Calu3 (cell line): ENCODE measurements around the gene CHMP4B. TPM values are rescaled to one million over a fixed set of nuclear protein-coding genes. Genes with fewer than 3 reads are reported as not detected.

Experiments used
- BruUV-seq: library from RNA; stranded (reverse); fragments of 400-500 nt; replicated peaks from 2 replicates; lab custom pipeline; 2021; lab: Mats Ljungman, UMichigan
- CTCF ChIA-PET: fragments of 300-600 bp; sonication (Branson Sonifier 250); formaldehyde crosslinking; loops from one replicate; lab custom pipeline; 2022; ENCODE audit warnings: antibody characterized with exemption; lab: Charles Lee
- DNase-seq: peaks from one replicate; pipeline ENCODE4 v3.0.0; 2022
- H3K27ac Mint-ChIP-seq: one replicate; pipeline ENCODE4 v1.8.0; 2022; ENCODE audit warnings: mixed read lengths; ENCODE audit not compliant: unreplicated experiment
- H3K27me3 Mint-ChIP-seq: one replicate; pipeline ENCODE4 v1.8.0; 2022; ENCODE audit warnings: mixed read lengths; ENCODE audit not compliant: unreplicated experiment
- H3K36me3 Mint-ChIP-seq: one replicate; pipeline ENCODE4 v1.8.0; 2022; ENCODE audit warnings: mild to moderate bottlenecking, moderate library complexity, mixed read lengths; ENCODE audit not compliant: insufficient read depth, unreplicated experiment
- H3K4me1 Mint-ChIP-seq: one replicate; pipeline ENCODE4 v1.8.0; 2022; ENCODE audit warnings: mild to moderate bottlenecking, low read depth, mixed read lengths; ENCODE audit not compliant: unreplicated experiment
- H3K4me3 Mint-ChIP-seq: one replicate; pipeline ENCODE4 v1.8.0; 2022; ENCODE audit warnings: mild to moderate bottlenecking, low read depth, moderate library complexity, mixed read lengths; ENCODE audit not compliant: unreplicated experiment
- H3K9me3 Mint-ChIP-seq: one replicate; pipeline ENCODE4 v1.8.0; 2022; ENCODE audit warnings: low read depth, mixed read lengths; ENCODE audit not compliant: unreplicated experiment
- CTCF ChIP-seq: fragments of 200-600 bp; IDR thresholded peaks from one replicate; pipeline ENCODE4 v1.8.0; 2022; ENCODE audit warnings: antibody characterized with exemption; ENCODE audit not compliant: unreplicated experiment
- intact Hi-C: fragments of 100-400 bp; cut with micrococcal nuclease; formaldehyde crosslinking; loops from one replicate; pipeline ENCODE4 v1.10.0; 2022; ENCODE audit not compliant: unreplicated experiment
- total RNA-seq: library from RNA; stranded (reverse); gene quantifications from 2 replicates; pipeline ENCODE4 v1.2.3, GENCODE V29; 2022

Gene CHMP4B
- total RNA-seq, 1 experiment from 2014 or later, result 234 TPM

- BruUV-seq, result no TSS peak
- Mint-ChIP-seq H3K27me3 (no peaks in the 10 kb centered on the region), H3K27ac (no peak overlapping the region), H3K36me3 (peaks cover 27% of the 10 kb centered on the region), H3K4me3 (no peak overlapping the region), H3K9me3 (peaks cover 4% of the 10 kb centered on the region), H3K4me1 (peaks cover 46% of the 10 kb centered on the region)
- intact Hi-C loops, result no loop called here
- no peak for TF ChIP-seq CTCF
- CTCF ChIA-PET, result no interaction called here
- DNase-seq, result no peak
These were observed 26.9 kb upstream of the CHMP4B start for GRCh38 chr20:33784225-33784624.

- Mint-ChIP-seq H3K27ac (no peak overlapping the region), H3K4me3 (no peak overlapping the region), H3K36me3 (peaks cover 36% of the 10 kb centered on the region), H3K4me1 (peaks cover 47% of the 10 kb centered on the region), H3K9me3 (no peaks in the 10 kb centered on the region), H3K27me3 (no peaks in the 10 kb centered on the region)
- no peak for DNase-seq
- BruUV-seq, result no TSS peak
- no peak for TF ChIP-seq CTCF
- intact Hi-C loops, result no loop called here
- CTCF ChIA-PET, result no interaction called here
These were observed 25.6 kb upstream of the CHMP4B start for GRCh38 chr20:33785503-33785902.

- peaks cover 40% of the 10 kb centered on the region for H3K36me3 Mint-ChIP-seq
- intact Hi-C loops, result no loop called here
- no peaks in the 10 kb centered on the region for H3K9me3 Mint-ChIP-seq
- H3K27me3 Mint-ChIP-seq, result no peaks in the 10 kb centered on the region
- no peak overlapping the region for H3K4me3 Mint-ChIP-seq
- peak overlapping the region; percentile 97 for H3K27ac Mint-ChIP-seq
- BruUV-seq, result no TSS peak
- TF ChIP-seq CTCF, result no peak
- CTCF ChIA-PET, result interaction anchor here (1.4 kb wide), 1 partner anchor 8 kb away, joined by 5 read pairs; no protein-coding TSS in a partner anchor
- peaks cover 47% of the 10 kb centered on the region for H3K4me1 Mint-ChIP-seq
- DNase-seq, result no peak
These were observed 23.8 kb upstream of the CHMP4B start for GRCh38 chr20:33787253-33787891.

GRCh38 chr20:33788351-33789049, 22.6 kb upstream of the CHMP4B start:
- BruUV-seq, result no TSS peak
- intact Hi-C loops, result loop anchor here (1.0 to 2.0 kb wide), 2 partner anchors 45 to 56 kb away; no protein-coding TSS in a partner anchor
- Mint-ChIP-seq H3K9me3 (no peaks in the 10 kb centered on the region), H3K36me3 (peaks cover 50% of the 10 kb centered on the region), H3K27ac (peak overlapping the region; percentile 97), H3K4me1 (peaks cover 58% of the 10 kb centered on the region), H3K27me3 (no peaks in the 10 kb centered on the region), H3K4me3 (no peak overlapping the region)
- peak; percentile 42 for DNase-seq
- CTCF ChIA-PET, result interaction anchor here (0.7 to 2.3 kb wide), 6 partner anchors 10 to 1117 kb away, joined by 3 to 38 read pairs (median 6); partner anchors contain the start of gene CHMP4B
- no peak for TF ChIP-seq CTCF
